HG03108 (cell line): ENCODE measurements around the gene SLX9.

Experiments
- ATAC-seq: cut with Tn5 transposase; IDR thresholded peaks from one replicate; pipeline ENCODE4 v1.9.1; 2021; ENCODE audit warnings: moderate library complexity; ENCODE audit not compliant: unreplicated experiment

SLX9 gene

DNA sequence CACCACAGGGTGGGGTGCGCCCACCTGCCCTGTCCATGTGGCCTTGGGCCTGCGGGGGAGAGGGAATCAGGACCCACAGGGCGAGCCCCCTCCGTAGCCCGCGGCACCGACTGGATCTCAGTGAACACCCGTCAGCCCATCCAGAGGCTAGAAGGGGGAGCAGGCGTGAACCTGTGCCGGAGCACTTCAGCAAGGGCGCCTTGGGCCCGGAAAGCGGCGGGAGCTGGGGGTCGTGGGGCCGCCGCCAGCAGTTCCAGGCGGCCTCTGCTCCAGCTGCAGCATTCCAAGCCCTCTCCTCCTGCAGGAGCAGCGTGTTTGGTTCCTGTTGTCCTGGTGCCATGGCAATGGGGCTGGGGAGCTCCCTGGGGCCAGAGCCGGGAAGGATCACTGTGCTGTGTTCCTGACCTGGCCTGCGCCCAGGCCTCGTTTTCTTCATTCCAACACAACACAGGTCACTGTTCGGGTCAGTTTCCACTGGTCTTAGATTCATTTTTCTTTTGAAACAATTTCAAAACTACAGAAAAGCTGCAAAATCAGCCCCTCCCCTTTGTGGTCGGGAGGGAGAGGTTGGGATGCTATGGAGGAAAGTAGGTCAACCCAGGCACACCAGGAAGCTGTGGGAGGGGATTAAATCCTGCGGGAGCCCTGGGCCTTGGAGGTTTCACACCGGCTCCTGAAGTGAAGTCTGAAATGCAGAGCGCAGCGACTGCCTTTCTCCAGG lies 18.8 kb downstream of the SLX9 start:
- ATAC-seq: no peak

DNA sequence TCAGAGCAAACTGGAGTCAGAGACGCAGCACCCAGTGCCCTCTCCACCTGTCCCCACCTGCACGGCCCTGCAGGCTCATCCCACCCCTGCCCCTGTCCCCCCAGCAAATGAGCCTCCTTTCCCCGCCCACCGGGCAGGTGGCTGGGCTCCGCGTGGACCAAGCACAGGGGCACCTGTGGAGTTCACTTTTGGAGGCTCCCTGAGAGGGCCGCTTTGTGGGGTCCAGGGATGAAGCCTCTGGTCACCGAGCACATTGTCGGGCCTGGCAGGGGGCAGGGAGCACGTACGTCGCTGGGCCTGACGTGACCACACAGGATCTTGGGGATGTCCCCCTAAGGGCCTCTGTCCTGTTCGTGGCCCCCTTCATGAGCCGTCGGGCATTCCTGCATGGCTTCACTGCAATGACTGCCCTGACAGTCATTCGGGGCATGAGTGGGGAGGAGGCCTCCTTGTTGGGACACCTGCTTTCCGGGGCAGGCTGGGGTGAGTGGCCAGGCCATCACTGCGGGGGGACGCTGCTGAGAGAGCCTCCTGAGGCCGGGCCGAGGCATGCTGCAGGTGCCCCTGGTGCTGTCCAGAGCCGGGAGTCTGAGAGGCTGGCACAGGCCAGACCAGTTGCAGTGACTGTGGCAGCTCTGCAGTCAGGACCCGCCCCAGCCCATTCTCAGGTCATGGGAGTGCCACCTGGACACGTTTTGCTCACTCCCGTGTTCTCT lies 19.7 kb downstream of the SLX9 start:
- ATAC-seq: no peak

DNA sequence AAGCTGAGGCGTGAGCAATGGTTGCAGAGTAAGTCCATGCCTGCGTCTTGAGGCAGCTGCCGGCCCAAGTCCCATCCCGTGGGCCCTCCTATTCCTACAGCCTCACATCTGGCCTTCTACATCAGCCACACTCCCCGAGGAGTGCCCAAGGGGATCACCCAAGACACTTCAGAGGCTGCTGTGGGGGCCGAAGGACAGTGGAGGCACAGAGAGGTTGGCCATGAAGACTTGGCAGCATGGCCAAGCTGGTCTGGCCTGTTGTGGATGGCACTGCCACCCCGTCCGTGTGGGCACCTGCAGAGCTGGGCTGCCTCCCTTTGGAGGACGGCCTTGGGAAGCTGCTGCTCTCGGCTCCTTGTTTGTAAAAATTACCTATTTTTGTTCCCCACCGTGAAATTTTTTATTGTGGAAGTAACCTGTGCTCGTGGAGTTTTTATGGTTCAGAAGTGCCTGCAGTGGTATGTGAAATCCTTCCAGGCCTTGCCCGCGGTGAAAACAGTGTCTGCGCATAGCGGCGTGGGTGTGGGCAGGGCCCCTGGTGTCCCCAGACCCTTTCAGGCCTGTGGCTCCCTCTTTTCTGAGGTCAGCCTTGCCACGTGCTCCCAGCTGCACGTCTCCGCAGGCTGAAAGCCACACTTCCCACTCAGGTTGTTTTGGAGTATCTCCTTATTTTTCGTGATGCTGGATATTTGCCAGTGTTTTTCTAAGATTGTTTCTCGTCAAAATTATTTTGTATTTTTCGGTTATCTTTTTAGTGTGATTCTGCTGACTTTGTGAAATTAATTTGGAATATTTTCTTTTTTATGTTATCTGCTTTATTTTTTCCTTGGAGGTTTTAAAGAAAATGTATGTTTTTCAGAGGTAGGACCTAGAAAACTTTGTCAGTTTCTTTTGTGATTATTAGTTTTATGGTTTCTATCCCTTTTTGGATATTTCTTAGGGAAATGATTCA lies 20.6 kb downstream of the SLX9 start:
- ATAC-seq: no peak

DNA sequence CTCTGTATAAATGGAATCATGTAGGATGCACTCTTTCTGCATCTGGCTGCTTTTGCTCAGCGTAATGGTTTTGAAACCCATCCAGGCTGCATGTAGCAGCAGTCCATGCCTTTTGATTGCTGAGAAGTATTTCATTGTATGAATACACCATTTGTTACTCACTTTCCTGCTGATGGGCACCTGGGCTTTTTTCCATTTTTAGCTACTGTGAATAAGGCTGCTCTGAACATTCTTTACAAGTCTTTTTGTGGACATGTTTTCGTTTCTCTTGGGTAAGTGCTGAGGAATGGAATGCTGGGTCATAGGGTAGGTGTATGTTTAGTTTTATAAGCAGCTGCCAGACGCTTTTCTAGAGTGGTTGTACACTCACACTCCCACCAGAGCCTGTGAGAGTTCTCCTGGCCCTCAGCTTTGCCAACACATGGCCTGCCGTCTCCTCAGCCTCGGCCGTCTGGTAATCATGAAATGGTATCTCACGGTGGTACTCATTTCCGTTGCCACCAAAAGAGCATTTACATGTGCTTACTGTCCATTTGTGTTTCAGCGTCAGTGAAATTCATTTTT lies 22.7 kb downstream of the SLX9 start:
- ATAC-seq: no peak

DNA sequence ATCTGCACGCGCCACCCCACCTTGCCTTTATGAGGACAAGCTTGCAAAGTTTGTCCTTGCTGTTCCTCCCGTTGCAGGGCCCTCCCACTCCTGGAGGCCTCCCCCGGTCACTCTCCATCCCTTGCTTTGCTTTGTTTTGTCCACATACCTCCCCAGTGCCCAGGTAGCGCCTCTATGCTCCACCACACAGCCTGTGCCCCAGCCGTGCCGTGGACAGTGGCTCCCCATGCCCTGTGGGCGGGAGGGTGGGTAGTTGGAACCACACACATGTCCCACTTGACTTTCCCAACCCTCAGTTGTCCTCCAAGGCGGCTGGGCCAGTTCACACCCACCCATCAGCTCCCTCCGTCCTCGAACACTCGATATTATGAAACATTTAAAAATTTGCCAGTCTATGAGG lies 24.6 kb downstream of the SLX9 start:
- ATAC-seq: no peak

DNA sequence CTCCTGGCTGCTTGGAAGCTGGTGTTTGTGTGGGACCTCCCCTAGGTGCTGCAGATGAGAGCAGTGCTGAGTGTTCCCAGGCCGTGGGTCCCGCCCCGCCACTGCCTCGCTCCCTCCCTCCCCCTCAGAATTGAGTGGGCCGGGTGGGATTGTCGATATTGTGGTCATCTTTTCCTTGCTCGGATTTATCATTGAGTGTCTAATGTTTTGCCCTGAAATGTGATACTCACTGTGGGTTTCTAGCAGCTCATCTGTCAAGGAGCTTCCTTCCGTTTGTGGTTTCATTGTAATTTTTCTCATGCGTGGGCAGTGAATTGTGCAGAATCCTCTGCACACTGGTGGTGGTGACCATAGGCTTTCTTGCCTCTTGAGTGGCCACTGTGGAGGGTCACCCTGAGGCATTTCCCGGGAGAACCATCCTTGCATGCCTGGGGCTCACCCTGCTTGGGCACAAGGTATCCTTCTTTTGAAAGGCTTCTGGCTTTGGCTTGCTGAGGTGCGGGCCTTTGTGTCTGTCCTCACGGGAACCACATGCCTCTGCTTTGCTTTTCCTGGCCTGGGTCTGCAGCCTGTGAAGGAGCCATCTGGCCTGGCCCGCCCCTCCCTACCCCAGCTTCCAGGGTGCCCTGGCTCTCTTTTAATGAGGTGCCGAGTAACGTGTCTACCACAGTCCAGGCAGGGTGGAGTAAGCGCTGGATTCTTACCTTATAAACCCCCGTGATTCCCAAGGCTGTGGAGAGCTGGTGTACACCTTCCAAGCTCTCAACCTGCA lies 25.6 kb downstream of the SLX9 start:
- no peak for ATAC-seq

DNA sequence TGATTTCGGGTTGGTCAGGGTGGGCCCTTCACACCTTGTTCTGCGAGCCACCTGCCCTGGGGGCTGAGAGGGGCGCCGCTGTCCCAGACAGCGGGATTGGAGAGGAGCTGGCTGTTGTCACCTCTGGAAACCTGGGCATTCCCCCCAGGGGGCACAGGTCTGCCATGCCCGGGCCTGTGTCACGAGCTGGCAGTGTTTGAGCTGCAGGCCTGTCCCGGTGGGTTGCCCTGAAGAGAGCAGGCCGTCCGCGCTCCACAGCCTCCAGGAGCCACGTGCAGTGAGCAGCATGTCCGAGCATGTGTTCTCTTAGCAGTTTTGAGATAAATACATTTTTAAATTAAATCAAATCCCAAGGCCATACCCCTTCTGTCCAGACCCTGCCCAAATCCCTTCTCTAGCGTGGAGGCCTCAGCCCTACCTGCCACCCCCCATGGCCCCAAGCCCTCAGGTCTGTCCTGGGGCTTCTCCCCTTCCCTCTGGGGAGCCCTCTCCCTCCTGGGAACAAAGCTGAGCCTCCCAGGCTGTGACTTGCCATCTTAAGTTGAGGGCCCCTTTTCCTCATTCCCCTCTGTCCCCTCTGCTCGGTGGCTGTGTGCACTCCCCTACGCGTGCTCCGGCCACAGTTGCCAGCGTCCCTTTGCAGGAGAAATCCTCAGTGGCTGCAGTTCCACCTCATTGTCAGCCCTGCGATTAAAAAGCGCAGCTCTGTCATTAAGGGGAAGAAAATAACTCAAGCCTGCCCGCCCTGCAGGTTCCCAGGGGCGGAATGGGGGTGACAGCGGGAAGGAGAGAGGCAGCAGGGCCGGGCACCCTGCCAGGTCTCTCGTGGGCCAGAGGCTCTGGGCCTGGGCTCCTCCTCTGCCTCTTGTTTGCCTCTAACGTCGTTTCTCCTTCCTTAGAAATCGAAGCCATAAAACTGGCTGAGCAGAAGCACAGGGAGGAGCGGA lies 26.6 kb downstream of the SLX9 start:
- ATAC-seq: no peak

DNA sequence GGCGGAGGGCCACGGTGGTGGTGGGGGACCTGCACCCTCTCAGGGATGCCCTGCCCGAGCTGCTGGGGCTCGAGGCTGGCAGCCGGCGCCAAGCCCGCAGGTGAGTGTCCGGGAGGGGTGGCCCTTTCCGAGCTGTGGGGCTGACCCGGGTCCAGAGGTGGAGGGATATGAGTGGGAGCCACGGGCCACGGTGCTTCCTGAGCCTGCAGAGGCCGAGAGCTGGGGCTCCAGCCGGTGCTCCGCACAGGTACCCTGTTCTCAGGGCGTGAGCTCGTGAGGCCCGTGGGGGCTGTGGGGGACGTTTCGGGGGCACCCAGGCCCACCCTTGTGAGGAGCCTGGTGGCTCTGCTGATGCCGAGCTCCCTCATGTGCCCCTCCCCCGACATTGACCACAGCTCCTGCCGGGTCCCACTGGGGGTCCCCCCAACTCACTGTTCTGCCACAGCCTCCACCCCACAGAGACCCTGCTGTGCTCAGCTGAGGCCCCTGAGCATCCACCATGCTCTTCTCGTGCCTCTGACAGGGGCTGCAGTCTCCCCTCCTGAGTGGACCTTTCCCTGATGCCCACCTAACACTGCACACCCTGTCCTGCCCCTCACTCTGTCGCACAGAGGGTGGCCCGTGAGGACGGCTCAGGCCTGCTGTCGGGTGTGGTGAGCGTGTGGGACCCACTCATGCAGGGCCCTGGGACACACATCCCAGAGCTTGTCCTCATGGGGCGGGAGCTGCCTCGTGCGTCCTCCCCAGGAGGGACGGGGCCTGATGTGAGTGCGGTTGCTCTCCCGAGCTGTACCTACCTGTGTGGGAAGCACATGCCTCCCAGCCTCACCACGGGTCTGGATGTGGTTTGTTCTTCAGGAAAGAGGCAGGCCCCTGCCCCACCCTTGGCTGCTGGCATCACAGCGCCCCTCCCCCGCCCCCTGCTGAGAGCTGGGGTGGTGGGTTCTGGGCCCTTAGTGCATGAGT lies 27.5 kb downstream of the SLX9 start:
- no peak for ATAC-seq

DNA sequence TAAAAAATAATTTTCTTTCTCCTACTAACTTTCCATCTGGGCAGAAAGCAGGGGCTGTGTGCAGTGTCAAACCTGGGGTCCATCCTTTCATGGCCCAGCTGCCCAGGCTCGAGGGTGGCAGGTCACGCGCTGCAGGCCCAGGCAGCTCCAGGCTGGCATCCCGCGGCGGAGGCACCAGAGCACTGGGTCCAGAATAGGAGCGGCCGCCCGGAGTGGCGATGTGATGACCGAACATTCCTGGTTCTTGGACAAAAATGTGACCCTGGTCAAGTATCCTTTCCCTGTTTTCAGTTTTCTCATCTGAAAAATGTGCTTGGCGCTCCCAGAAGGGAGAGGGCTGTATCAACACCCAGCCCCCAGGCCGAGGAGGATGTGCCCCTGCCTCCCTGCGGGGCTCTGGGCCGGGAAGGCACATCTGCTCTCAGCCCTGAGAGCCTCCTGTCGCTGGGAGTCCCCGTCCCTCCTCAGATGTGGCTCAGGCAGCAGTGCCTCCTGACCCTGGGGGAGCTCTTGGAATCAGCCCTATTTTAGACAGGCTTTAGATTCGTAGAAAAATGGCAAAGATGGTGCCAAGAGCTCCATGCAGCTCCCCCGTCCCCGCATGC lies 29.3 kb downstream of the SLX9 start:
- no peak for ATAC-seq

DNA sequence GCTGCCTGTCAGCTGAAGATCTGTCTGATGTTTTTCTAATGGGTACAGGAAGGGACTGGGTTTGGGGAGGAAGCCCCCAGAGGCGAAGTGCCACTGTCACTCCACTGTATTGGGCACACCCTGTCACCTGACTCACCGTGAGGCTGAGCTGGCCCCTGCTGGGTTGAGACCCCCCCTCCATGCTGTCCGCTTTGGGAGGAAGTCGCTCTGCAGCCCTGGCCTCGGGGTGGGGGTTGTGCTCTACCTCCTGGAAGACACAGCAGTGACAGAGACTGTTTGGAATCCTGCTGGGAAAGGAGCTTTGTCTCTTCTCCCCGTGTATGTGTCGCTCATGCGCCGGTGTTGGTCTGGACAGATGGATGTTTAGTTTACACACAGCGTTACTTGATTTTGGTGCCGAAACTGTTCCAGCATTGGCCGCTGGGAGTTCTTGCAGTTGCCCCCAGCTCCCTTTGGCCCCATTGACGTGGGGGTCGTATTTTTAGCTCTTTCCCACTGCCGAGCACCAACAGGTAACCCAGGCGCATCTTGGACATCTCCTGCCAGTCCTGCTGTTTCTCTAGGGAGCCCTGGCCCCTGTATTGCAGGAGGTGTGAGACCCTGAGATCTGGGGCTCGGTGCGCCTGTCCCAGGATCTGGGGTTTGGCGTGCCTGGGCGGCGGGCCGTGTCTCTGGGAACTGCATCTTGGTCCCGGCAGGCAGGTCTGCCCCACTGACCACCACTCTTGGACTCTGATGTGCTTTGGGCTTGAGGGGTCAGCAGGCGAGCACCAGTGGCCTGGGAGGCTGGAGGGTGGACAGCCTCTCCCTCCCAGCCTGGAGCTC lies 30.3 kb downstream of the SLX9 start:
- ATAC-seq: no peak

DNA sequence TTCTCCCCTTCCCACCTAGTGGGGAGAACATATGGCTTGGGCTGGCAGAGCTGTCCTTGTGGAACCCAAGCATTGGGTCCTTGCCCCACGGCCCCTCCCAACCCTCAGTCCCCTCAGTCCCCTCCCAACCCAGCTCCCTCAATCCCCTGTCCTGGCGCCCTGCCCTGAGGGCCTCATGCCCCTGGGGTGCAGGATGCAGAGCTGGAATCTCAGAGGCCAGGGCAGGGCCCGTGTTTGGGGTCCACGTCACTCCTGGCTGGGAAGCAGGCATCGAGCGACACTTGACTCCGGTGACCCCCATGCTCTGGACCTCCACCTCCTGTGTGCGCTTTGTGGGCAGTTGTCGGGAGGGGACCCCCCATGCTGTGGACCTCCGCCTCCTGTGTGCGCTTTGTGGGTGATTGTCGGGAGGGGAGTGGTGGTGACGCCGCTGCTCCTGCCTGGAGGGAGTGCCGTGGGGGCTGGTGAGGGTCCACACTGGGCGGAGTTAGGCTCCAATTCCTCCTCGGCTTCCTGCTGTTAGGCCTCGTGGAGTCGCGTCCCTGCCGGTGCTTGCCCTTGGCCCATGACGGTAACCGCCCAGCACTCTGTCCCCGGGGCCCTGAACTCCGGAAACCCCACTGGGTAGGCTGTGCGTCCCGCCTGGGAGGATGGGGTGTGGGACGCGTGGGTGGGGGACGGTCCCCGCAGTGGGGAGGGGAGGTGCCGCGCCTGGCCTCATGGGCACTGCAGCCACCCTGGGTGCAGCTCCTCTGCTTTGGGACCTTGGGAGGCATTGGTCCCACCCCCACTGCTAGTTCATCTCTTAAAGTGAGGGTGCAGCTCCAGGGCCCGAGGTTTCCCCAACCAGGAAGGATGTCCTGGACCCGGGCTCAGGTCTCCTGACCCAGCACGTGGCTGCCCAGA lies 31.2 kb downstream of the SLX9 start:
- no peak for ATAC-seq

DNA sequence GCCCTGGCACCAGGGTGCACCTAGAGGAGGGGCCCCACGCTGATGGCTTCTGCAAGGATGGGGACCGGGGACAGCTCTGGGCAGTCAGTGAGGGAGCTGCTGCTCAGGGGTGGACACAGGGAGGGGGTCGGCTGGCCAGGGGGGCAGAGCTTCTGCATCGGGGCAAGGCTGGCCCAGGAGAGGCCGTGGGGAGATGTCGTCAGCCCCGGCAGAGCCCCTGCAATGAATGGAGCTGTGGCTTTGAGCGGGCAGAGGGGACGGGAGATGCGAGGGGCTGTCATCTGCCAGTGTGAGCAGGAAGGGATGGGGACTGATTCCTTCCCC lies 31.8 kb downstream of the SLX9 start:
- no peak for ATAC-seq

DNA sequence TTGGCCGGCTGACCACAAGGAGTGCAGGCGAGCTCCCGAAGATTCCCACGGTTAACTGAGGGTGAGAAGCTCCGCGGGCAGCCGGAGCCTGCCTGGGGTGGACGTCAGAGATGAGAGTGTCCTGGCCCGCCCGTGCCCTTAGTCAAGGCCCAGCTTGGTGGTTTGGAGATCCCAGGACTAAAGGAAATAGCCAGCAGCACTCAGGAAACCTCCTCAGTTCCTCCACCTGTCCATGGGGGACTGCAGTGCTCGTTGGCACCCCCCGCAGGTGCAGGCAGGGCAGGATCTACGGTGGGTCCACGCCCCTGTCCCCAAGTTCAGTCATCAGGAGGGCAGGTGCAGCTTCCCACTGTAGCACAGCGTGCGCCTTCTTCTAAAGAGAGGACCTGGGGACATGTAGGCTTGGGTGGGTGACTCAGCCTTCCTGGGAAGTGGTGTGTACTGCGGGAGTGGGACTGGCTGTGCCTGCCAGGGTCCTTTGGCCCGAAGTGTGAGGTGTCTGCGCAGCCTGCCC lies 32.5 kb downstream of the SLX9 start:
- no peak for ATAC-seq

DNA sequence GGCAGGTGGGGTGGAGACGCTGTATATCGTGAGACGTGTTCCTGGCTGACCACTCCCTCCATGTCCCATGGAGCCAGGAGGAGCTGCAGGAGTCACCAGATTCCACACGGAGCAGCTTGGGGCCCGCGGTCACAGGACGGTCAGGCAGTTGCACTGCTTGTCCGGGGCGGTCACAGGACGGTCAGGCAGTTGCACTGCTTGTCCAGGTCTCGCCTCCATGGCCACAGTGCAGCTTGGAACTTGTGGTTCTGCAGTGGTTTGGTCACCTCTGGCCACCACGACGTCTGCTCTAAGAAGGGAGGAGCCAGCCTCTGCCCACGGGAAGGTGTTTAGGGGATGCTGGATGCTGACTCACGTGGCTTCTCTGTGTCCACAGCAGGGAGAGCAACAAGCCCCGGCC lies 33.0 kb downstream of the SLX9 start:
- ATAC-seq: no peak

DNA sequence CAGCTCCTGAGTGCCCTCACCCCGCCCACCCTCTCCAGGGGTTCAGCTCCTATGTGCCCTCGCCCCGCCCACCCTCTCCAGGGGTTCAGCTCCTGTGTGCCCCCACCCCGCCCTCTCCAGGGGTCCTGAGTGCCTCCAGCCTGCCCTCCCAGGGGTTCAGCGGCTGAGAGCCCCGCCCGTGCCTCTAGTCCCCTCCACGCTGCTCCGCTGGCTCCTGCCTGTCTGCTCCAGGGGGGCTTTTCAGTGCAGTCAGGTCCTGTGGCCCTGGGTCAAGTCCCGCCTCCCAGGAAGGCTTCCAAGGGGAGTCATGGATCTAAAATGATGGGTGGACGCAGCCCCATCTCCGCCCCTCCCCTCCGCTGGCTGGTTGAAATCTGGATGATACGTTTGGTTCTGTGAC lies 33.8 kb downstream of the SLX9 start:
- no peak for ATAC-seq

DNA sequence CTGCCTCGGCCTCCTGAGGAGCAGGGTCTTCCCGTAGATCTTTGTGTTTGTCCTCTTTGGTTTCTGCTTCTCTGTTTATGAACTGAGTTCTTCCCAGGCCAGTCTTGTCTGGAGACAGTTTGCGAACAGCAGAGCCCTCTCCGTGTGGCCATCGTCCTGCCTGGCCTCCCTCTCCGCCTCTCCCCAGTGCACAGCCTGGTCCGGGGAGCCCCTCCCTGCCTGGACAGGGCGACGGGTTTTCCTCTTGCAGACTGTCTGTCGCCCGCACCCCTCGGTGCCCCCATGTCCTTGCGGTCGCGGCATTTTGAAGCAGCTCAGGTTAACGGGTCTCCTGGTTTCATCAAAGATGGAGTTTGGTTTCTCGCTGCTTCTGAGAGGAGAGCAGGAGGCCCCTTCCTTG lies 34.8 kb downstream of the SLX9 start:
- ATAC-seq: no peak
